NCI-H1930 (cell line): ENCODE data around the gene PAX5.

Source experiments
- DNase-seq, 2 experiments: peaks; one replicate each; lab custom pipeline; 2025; lab: John Stamatoyannopoulos, UW

Gene PAX5

DNA sequence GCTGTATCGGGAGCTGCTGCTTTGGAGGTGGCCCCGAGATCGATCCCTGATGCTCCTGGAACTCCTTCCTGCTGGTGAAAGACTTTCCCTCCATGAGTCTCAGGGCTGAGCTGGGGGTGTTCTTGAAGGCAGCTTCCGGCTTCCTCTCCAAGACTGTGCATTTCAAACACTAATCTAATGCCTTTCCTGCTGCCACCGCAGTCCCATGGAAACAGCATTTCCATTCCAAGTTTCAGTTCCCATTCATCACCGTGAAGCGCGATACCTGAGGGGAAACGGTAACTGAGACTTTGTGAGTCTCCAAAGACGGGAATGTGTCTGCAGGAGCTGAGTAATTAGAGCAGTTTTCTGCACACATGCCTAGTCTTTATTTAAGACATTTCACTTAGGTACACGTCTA, 230.1 kb downstream of the PAX5 start:
- no peak for DNase-seq

DNA sequence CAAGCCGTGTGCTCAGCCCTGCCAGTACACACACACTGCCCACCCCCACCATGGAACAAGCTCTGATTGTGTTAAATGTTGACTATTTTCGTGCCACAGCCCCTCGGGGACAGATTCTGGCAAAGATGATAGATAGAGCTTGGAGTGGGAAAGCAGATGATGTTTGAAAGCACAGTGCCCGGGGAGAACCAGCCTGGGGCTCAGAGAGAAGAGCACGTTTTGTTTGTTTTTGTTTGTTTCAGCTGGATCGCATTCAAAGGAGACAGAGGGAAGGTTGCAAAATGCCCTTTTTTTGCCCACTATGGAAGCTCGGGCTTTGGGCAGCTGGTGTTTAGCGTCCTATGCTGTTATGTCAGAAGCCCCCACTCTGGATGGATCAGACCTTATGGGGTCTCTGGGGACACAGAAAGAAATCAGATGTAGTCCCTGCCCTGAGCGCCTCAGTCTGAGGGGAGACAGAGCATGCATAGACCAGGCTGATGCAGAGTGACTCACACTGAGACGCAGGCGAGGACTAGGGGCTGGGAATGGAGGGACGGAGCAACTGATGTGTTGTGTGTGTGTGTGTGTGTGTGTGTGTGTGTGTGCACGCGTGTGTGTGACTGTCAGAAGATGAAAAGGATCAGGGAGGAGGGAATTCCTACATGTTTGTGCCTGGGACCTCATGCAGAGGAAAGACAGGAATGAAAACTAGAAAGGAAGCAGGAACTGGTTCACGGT, 231.7 kb downstream of the PAX5 start:
- no peak for DNase-seq

DNA sequence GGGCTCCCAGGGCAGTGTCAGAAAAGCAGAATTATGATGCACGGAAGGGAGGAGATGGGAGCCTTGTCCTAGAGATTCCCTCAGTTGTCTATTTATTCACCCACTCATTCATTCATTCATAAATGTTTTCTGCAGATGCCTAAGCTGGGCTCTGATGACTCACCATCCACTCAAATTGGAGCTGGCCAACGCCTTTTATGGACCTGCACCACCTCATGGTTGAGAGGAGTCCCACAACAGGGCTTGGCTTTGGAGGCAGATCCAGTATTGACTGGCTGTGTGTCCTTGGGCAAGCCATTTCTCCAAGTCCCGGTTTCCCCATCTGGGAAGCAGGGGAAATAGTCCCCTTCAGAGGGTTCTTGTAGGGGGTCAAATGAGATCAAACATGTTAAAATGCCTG, 233.6 kb downstream of the PAX5 start:
- DNase-seq = no peak

DNA sequence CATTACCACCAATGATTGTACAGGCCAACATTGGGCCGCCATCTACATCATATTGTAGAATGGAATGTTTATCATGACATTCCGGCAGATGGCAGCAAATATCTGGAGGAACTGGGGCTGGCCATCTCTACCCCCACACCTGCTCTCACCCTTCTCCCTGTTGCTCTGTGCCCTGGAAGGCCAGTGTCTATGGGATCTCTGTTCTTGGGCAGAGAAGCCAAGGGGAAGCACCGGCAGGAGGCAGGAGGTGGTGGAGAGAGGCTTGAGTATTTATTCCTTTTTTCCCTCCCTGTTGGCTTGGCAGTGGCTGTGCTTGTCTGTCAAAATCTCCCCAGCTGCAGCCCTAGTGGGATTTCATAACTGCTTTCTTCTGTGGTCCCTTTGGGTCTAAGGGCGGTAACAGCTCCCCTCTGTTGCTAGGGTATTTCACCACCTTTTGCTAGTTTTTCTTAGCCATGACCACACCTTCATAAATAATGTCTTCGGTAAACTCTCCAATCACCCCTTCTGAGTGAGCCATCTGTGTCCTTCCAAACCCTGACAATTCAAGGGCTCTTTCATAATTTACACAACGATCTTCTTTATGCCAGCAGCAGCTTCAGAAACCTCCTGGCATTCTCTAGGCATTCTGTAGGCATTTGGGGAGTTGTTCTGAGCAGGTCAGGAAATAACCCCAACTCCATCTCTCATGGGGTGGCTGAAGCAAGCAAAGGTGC, 235.6 kb downstream of the PAX5 start:
- DNase-seq = peak; percentile 13 to 57

DNA sequence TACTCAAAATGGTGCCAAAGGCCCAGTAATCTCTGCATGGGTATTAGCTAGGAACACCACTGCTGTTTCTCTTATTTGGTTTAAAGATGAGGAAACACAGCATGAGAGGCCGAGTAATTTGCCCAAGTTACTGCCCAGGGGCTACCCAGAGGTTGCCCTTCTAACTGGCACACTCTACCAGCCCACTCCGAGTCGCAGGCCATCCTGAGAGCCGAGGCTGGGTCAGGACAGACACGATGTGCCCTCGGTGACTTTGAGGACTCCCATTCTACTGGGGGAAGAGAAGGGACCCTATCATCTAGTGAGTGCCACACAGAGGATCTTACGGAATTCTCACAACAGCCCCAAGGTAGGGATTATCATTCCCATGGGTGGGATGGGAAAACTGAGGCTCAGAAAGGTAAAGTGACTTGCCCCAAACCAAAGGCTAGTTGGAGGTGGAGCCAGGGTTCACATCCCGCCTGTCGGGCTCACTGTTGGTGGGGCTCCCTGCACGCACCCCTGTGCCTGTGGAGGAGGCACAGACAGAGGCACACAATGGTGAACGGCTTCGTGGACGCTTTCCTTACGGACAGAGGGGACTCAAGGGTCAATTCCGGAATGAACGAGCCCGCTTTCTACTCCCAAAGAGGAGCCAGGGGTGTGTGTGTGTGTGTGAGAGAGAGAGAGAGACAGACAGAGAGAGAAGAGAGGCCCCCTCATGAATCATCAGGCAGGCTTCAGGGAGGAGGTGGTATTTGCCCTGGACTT, 236.4 kb downstream of the PAX5 start:
- no peak for DNase-seq

DNA sequence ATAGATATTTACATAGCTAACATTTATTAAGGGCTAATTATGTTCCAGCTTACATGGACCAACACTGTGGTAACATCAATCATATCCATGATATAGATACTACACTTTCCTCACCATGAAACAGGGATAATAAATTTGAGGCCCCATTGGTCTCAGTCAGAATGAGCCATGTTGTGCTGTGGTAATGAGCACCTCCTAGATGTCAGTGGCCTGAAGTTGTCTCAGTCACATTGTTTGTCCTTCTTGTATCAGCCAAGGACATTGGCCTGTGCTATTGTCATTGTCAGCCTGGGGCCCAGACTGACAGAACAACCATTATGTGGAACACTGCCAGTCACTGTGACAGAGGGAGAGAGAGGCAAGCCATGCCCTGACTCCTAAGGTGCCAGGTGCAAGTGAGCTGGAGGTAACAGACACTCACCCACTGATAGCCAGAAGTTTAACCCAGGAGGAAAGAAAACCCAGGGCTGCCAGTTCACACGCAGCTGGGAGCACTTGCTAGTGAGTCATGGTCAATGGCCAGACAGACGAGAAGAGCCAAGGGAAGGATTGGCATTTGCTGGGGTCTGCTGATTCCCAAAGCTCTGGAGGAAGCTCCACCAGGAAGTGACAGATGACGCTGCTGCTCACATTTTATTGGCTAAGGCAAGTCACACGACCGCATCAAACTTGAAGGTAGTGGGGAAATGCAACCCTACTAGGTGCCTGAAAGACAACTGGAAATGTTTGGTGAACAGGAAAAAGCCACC, 237.2 kb downstream of the PAX5 start:
- no peak for DNase-seq

DNA sequence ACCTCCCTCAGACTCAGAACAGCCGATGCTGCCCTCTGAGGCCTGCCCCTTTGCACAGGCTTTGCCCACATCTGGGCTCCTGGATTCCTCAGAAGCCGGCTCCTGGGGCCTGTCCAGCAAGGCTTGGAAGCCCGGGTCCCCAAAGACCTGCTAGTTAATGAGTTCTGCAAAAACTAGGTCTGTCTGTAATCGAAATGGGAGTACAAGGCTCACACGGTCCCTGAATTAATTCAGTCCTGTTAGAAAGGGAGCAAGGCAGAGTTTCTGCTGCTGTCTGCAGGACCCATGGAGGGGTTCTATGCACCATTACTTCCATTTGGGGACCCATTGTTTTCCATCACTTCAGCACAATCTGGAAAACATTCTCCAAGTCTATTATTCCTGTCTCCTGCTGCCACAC, 239.6 kb downstream of the PAX5 start:
- no peak for DNase-seq

DNA sequence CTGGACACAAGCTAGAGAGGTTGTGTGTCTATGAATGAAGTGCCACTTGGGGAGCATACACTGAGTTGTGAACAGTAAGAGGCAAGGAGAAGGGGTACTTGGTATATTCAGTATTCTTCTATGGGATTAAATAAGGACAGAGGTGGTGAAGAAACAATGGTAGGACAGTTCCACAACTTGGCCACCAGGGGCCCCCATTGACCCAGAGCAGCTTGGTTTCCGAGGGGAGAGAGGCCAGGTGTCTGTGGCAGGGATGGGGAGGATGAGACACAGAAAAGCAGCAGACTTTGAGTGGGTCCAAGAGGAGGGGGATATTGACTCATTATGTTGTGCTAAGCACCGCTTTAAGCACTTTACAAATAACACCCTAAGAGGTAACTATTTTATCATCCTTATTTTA, 240.8 kb downstream of the PAX5 start:
- DNase-seq = no peak

DNA sequence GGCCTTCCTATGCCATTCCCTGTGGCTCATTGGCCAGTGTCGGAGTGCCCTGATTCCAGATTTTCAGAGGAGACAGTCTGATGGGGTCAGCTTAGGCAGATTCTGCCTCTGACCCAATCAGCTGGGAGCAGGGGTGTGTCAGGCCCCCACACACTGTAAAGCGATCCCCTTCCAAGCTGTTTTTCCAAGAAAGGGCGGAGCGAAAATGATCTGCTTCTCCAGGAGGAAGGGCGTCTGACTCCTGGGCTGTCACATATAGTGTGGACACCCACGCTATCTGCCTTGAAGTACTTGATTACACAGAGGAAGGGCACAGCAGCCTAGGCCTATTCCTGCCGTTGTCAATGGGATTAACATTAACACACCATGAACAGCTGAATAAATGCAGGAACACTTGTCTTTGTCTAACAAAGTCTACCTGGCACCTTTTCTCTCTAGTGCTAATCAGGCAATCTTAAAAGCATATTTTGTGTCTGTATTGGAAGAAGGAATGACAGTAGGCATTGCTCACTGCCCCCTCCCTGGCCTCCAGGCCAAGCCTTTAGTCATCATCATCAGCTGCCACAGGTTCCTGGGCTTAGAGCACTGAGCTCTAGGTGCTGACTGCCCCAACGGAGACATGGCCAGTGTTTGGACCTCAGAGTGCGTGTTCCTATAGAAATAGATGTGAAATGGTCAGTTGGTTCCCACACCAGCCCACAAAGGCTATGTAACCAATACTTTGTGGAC, 242.7 kb downstream of the PAX5 start:
- no peak for DNase-seq

DNA sequence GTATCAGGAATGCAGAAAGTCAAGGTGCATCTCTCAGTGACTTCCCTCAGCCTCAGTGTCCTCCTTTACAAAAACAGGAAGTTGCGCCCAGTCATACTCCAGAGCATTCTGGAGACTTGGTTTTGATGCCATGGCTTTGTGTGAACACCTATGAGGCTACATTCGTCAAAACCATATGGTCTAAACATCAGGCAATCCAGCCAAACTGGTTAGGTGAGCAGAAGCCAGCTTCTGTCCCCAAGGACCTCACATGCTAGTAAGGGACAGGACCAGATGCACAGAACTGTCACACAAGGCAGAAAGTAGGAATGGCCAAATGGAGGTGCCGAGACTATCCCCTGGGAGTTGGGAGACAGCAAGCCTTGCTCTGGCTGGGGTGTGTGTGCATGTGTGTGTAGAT, 244.2 kb downstream of the PAX5 start:
- DNase-seq = no peak

DNA sequence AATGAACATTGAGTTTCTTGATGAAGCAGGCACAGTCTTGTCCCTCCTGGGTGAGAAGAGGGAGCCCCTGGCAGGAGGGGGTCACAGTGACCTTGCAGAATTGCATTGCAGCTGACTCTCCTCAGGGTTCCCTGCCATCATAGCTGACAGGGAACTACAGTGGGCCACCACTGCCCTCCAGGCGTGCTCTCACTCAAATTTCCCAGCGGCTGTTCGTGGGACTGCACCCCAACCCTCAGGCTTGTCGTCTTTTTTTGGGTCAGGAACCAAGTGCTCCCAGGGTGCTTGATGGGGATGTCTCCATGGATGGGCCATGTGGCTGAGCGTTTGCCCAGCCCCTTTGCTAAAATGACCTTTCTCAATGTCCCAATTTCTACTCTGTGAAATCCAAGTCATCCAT, 245.5 kb downstream of the PAX5 start:
- no peak for DNase-seq

DNA sequence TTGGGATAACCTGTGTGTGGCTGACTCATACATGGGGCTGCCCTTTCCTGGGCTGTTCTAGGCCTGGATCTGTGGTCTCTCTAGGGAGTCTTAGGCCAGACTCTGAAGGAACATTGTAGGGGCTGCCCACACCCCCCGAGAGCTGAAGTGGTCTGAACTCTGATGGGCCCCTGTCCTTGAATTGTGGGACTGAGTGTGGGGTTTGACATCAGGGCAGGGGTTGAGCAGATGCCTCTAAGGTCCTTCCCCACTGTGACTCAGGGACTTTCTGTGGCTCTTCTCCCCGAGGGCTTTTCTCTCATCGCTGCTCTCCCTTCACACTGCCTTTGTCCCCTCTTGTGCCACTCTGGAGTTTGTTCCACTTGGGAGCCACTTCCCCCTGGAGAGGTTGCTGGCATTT, 246.4 kb downstream of the PAX5 start:
- DNase-seq = no peak
